Right lobe of liver (tissue), 4 donors: ENCODE results near the gene CNKSR2.

Experiments
- CTCF ChIP-seq, 4 donors: fragments of 200-600 bp in 3 of 4; fragments of 450-650 bp in 1 of 4; IDR thresholded peaks; one replicate each; pipeline versions ENCODE4 v1.5.1 to v1.8.0; 2016 to 2022; ENCODE audit warnings: antibody characterized with exemption in 4 of 4, mild to moderate bottlenecking in 2 of 4
- POLR2A ChIP-seq: fragments of 450-650 bp; IDR thresholded peaks from one replicate; pipeline ENCODE4 v1.6.1; 2017; ENCODE audit warnings: antibody characterized with exemption, mild to moderate bottlenecking
- donor health status: DM: no; HTN: no; CAD: no.
- donor health status: DM: no; HTN: no; CAD: no.
- donor health status: DM: no; HTN: yes; CAD: no.

GRCh38 chrX:21437036-21437435, 62.8 kb downstream of the CNKSR2 start:
- TF ChIP-seq CTCF (IDR thresholded peaks at IDR 0.05), result no peak
- TF ChIP-seq POLR2A, result no peak
